ENCODE measurements around the gene MGAT4A. TPM values are rescaled to one million over a fixed set of nuclear protein-coding genes. Genes with fewer than 3 reads are reported as not detected.
A peak's percentile ranks its signal among the peaks of the same experiment; 100 is the strongest.

MGAT4A gene
- total and polyA plus RNA-seq, 4 donors = 16.1 to 43.7 (median 31.9) TPM

- H3K27me3 ChIP-seq (ENCODE audit: control insufficient read depth in 3 of 3, insufficient read depth in 3 of 3, low read length in 2 of 3) = peaks cover 0 to 43% (median 42%) of the 10 kb centered on the region in 3 donors
- DNase-seq = no peak
- no peak overlapping the region for H3K4me3 ChIP-seq
- peaks cover 0 to 10% (median 0%) of the 10 kb centered on the region in 5 donors for H3K4me1 ChIP-seq (ENCODE audit: control insufficient read depth in 5 of 5, insufficient read depth in 5 of 5, low read length in 5 of 5)
- ATAC-seq (ENCODE audit: insufficient read depth, low FRiP score) = no peak
- no peak overlapping the region for H3K27ac ChIP-seq (ENCODE audit: low read depth in 1 of 2, low read length in 1 of 2)
- WGBS, 2 donors = 96 to 98% methylated on average over 9 of the region's 9 CpGs
- peaks cover 0 to 2% (median 0%) of the 10 kb centered on the region in 4 donors for H3K9me3 ChIP-seq (ENCODE audit: control insufficient read depth in 4 of 4, insufficient read depth in 3 of 4, low read length in 3 of 4)
- no peak overlapping the region for H3K9ac ChIP-seq (ENCODE audit: insufficient read depth in 1 of 2, low read length in 2 of 2)
- TF ChIP-seq, protein P1, sequence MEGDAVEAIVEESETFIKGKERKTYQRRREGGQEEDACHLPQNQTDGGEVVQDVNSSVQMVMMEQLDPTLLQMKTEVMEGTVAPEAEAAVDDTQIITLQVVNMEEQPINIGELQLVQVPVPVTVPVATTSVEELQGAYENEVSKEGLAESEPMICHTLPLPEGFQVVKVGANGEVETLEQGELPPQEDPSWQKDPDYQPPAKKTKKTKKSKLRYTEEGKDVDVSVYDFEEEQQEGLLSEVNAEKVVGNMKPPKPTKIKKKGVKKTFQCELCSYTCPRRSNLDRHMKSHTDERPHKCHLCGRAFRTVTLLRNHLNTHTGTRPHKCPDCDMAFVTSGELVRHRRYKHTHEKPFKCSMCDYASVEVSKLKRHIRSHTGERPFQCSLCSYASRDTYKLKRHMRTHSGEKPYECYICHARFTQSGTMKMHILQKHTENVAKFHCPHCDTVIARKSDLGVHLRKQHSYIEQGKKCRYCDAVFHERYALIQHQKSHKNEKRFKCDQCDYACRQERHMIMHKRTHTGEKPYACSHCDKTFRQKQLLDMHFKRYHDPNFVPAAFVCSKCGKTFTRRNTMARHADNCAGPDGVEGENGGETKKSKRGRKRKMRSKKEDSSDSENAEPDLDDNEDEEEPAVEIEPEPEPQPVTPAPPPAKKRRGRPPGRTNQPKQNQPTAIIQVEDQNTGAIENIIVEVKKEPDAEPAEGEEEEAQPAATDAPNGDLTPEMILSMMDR (IDR thresholded peaks at IDR 0.05; ENCODE audit: control extremely low read depth, extremely low read depth) = no peak
- H3K36me3 ChIP-seq (ENCODE audit: control insufficient read depth in 4 of 4, insufficient read depth in 4 of 4, low read length in 4 of 4) = no peaks in the 10 kb centered on the region
These were observed 19.8 kb upstream of the MGAT4A start for GRCh38 chr2:98750593-98751282.

DNA sequence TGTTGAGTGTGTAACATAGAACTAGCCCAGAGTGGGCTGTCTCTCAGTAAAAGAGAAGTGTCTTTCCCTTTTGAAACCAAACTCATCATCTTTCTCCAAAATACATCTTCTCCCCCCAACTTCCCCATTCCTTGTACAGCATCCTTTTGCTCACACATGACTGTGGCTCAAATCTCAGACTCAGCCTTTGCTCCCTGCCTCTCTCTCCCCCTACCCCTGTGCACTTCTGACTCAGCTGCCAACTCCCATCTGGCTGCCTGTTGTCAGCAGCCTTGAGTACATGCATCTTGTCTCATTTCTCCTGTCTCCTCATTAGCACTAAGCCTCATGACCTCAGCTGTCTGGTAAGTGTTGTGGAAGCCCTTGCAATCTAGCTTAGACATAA, 18.1 kb upstream of the MGAT4A start:
- Histone ChIP-seq H3K9me3 (ENCODE audit: control insufficient read depth in 4 of 4, insufficient read depth in 3 of 4, low read length in 3 of 4) (peaks cover 0 to 2% (median 0%) of the 10 kb centered on the region in 4 donors), H3K27me3 (ENCODE audit: control insufficient read depth in 3 of 3, insufficient read depth in 3 of 3, low read length in 2 of 3) (peaks cover 0 to 32% (median 32%) of the 10 kb centered on the region in 3 donors), H3K36me3 (ENCODE audit: control insufficient read depth in 4 of 4, insufficient read depth in 4 of 4, low read length in 4 of 4) (no peaks in the 10 kb centered on the region), H3K27ac (ENCODE audit: low read depth in 1 of 2, low read length in 1 of 2) (peak overlapping the region in 1 of 2 donors; percentile 9), H3K9ac (ENCODE audit: insufficient read depth in 1 of 2, low read length in 2 of 2) (no peak overlapping the region), H3K4me1 (ENCODE audit: control insufficient read depth in 5 of 5, insufficient read depth in 5 of 5, low read length in 5 of 5) (peaks cover 0 to 10% (median under 1%) of the 10 kb centered on the region in 5 donors), H3K4me3 (no peak overlapping the region)
- ATAC-seq (ENCODE audit: insufficient read depth, low FRiP score) (peak; percentile 86), DNase-seq (peak; percentile 83 to 96 (median 94))
- TF ChIP-seq, protein P1 (IDR thresholded peaks at IDR 0.05; ENCODE audit: control extremely low read depth, extremely low read depth) = no peak

DNA sequence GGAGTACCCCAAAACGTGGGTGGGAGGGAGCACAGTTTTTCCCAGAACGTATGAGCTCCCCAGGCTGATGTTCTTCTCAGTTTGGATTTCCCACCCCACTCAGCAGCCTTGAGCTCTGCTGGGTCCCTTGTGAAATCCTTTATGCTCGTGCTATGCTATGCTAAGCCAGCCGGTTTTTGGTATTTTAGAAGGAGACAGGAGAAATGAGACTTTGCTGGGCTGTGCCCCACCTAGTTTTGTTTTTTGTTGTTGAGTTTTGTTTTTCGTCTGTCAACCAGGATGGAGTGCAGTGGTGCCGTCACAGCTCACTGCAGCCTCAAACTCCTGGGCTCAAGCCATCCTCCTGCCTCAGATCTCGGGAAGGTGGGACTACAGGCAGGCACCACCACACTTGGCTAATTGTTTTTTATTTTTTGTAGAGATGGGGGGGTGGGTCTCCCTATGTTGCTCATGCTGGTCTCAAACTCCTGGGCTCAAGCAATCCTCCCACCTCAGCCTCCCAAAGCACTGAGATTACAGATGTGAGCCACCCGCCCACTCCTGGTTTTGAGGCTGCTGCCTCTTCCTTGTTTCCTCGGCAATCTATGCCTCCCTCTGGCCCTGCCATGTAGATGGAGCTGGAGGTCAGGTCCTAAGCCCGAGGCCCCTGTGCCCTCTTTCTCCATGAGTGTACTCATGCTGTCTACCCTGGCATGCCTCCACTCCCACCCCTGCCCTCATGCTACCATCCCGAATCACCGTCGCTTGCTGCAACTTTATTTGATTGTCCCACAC, 17.5 kb upstream of the MGAT4A start:
- H3K4me1 ChIP-seq (ENCODE audit: control insufficient read depth in 5 of 5, insufficient read depth in 5 of 5, low read length in 5 of 5) = peaks cover 0 to 10% (median 3%) of the 10 kb centered on the region in 5 donors
- peaks cover 0 to 27% (median 26%) of the 10 kb centered on the region in 3 donors for H3K27me3 ChIP-seq (ENCODE audit: control insufficient read depth in 3 of 3, insufficient read depth in 3 of 3, low read length in 2 of 3)
- H3K9me3 ChIP-seq (ENCODE audit: control insufficient read depth in 4 of 4, insufficient read depth in 3 of 4, low read length in 3 of 4) = peaks cover 0 to 2% (median 0%) of the 10 kb centered on the region in 4 donors
- no peak overlapping the region for H3K9ac ChIP-seq (ENCODE audit: insufficient read depth in 1 of 2, low read length in 2 of 2)
- TF ChIP-seq, protein P1 (IDR thresholded peaks at IDR 0.05; ENCODE audit: control extremely low read depth, extremely low read depth) = no peak
- DNase-seq (no peak), ATAC-seq (ENCODE audit: insufficient read depth, low FRiP score) (no peak)
- H3K4me3 ChIP-seq = no peak overlapping the region
- no peaks in the 10 kb centered on the region for H3K36me3 ChIP-seq (ENCODE audit: control insufficient read depth in 4 of 4, insufficient read depth in 4 of 4, low read length in 4 of 4)
- H3K27ac ChIP-seq (ENCODE audit: low read depth in 1 of 2, low read length in 1 of 2) = peak overlapping the region in 1 of 2 donors; percentile 9
- 70 to 71% methylated on average over 13 of the region's 13 CpGs for WGBS, 2 donors
